GM21723 (cell line): ENCODE data around the gene PEX10.

Experiments
- ATAC-seq: cut with Tn5 transposase; IDR thresholded peaks from one replicate; pipeline ENCODE4 v1.9.1; 2021; ENCODE audit warnings: mild to moderate bottlenecking, moderate library complexity; ENCODE audit not compliant: unreplicated experiment

Gene PEX10

GRCh38 chr1:2354511-2355372, 57.6 kb downstream of the PEX10 start:
- no peak for ATAC-seq
